ENCODE data around the gene NPIPB2. TPM values are rescaled to one million over a fixed set of nuclear protein-coding genes. Genes with fewer than 3 reads are reported as not detected.

The NPIPB2 gene
- total and polyA plus RNA-seq, 10 of the 15 experiments (the other 5 are each of a cell fraction or from before 2014, with no cell fraction given) = 1.9 to 29.3 (median 10.8) TPM

DNA sequence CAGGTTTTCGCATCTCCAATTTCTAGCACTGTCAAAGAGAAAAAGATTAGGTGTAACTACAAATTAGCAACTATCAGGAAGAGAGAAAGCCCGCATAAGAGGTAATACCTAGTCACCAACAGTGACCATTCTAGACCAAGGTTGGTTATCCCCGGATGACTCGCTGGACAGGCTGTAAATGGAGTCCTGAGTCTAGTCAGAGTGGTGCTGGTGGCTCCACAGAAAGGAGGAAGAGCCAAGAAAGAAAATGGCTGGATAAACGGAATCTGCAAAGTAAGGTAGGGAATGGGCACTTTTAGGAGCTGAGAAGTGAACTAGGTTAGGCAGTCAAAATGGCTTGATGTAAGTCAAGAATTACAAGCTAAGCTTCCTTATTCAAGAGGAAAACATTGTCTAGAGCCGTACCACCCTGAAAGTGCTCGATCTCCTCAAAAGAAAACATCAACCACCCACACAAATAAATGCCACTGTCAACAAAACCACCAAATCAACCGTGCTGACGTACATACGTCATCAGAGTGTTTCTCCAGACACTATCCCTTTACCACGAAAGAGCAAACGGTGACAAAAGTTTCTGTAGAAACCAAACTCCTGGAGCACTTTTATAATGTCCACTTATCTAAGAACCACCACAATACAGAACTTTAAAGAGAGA lies 28.3 kb downstream of the NPIPB2 start (continued):
- TF ChIP-seq HSF1 (IDR thresholded peaks at IDR 0.05; ENCODE audit: low read depth, low read length) (no peak), JUNB (IDR thresholded peaks at IDR 0.05) (0 out of 2 replicates have a peak, but pooled peaks have one; percentile 7), EP300 (IDR thresholded peaks at IDR 0.05; ENCODE audit: borderline replicate concordance in 1 of 2, control insufficient read depth in 1 of 2, low read depth in 2 of 2, low read length in 2 of 2) (no peak), PML (IDR thresholded peaks at IDR 0.05; ENCODE audit: low read length) (no peak), BCL11A (IDR thresholded peaks at IDR 0.05; ENCODE audit: low read depth, low read length) (no peak), YY1 (IDR thresholded peaks at IDR 0.05; ENCODE audit: low read depth, low read length) (0 out of 2 replicates have a peak, but pooled peaks have one; percentile 29), IKZF2 (IDR thresholded peaks at IDR 0.05) (peak in 1 of 2 experiments; percentile 16; a peak in 2 of 4 replicates), TARDBP (IDR thresholded peaks at IDR 0.05; ENCODE audit: borderline replicate concordance) (no peak)
- TF ChIP-seq, protein P1, sequence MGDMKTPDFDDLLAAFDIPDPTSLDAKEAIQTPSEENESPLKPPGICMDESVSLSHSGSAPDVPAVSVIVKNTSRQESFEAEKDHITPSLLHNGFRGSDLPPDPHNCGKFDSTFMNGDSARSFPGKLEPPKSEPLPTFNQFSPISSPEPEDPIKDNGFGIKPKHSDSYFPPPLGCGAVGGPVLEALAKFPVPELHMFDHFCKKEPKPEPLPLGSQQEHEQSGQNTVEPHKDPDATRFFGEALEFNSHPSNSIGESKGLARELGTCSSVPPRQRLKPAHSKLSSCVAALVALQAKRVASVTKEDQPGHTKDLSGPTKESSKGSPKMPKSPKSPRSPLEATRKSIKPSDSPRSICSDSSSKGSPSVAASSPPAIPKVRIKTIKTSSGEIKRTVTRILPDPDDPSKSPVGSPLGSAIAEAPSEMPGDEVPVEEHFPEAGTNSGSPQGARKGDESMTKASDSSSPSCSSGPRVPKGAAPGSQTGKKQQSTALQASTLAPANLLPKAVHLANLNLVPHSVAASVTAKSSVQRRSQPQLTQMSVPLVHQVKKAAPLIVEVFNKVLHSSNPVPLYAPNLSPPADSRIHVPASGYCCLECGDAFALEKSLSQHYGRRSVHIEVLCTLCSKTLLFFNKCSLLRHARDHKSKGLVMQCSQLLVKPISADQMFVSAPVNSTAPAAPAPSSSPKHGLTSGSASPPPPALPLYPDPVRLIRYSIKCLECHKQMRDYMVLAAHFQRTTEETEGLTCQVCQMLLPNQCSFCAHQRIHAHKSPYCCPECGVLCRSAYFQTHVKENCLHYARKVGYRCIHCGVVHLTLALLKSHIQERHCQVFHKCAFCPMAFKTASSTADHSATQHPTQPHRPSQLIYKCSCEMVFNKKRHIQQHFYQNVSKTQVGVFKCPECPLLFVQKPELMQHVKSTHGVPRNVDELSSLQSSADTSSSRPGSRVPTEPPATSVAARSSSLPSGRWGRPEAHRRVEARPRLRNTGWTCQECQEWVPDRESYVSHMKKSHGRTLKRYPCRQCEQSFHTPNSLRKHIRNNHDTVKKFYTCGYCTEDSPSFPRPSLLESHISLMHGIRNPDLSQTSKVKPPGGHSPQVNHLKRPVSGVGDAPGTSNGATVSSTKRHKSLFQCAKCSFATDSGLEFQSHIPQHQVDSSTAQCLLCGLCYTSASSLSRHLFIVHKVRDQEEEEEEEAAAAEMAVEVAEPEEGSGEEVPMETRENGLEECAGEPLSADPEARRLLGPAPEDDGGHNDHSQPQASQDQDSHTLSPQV (IDR thresholded peaks at IDR 0.05) = no peak

All from GM12878 (cell line).